Measurements from ENCODE around the gene CPOX. TPM values are rescaled to one million over a fixed set of nuclear protein-coding genes. Genes with fewer than 3 reads are reported as not detected.

The CPOX gene
- total and polyA plus RNA-seq, 10 of the 15 experiments (the other 5 are each of a cell fraction or from before 2014, with no cell fraction given): 40.7 to 72.6 (median 64.5) TPM

GRCh38 chr3:98556164-98557130 is 37.0 kb downstream of the CPOX start (continued):
- TF ChIP-seq BCL3 (IDR thresholded peaks at IDR 0.05; ENCODE audit: borderline replicate concordance, insufficient read depth, low read depth, low read length, poor library complexity, severe bottlenecking): peak; percentile 99
- no peak for TF ChIP-seq FOXK2 (IDR thresholded peaks at IDR 0.05)
- no peak for TF ChIP-seq ZSCAN29 (IDR thresholded peaks at IDR 0.05)
- TF ChIP-seq IKZF1 (conservative IDR thresholded peaks at IDR 0.05): peak; percentile 80
- no peak for TF ChIP-seq WRNIP1 (IDR thresholded peaks at IDR 0.05; ENCODE audit: borderline replicate concordance, low read depth, low read length)
- TF ChIP-seq NR2F1 (conservative IDR thresholded peaks at IDR 0.05): peak; percentile 98
- TF ChIP-seq, protein P1, sequence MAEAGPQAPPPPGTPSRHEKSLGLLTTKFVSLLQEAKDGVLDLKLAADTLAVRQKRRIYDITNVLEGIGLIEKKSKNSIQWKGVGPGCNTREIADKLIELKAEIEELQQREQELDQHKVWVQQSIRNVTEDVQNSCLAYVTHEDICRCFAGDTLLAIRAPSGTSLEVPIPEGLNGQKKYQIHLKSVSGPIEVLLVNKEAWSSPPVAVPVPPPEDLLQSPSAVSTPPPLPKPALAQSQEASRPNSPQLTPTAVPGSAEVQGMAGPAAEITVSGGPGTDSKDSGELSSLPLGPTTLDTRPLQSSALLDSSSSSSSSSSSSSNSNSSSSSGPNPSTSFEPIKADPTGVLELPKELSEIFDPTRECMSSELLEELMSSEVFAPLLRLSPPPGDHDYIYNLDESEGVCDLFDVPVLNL (IDR thresholded peaks at IDR 0.05; ENCODE audit: low read depth, low read length): 0 out of 2 replicates have a peak, but pooled peaks have one; percentile 2
- no peak for TF ChIP-seq HDGF (IDR thresholded peaks at IDR 0.05)
- peak; percentile 85 for TF ChIP-seq MEF2B (IDR thresholded peaks at IDR 0.05; ENCODE audit: partially characterized antibody, poor library complexity, severe bottlenecking)
- TF ChIP-seq HCFC1 (IDR thresholded peaks at IDR 0.05; ENCODE audit: low read length): no peak
- peak in 1 of 2 experiments; percentile 90; a peak in 2 of 4 replicates for TF ChIP-seq ETV6 (conservative IDR thresholded peaks at IDR 0.05 in 1 of 2, IDR thresholded peaks at IDR 0.05 in 1 of 2; ENCODE audit: borderline replicate concordance in 1 of 2, low read depth in 1 of 2)
- peak; percentile 93 for TF ChIP-seq KLF5 (IDR thresholded peaks at IDR 0.05; ENCODE audit: partially characterized antibody)
- TF ChIP-seq POU2F2 (IDR thresholded peaks at IDR 0.05; ENCODE audit: borderline replicate concordance, low read depth, low read length): peak; percentile 98
- peak; percentile 68 for TF ChIP-seq ZNF384 (IDR thresholded peaks at IDR 0.05; ENCODE audit: borderline replicate concordance, low read depth, low read length)
- peak; percentile 61 for TF ChIP-seq E2F8 (IDR thresholded peaks at IDR 0.05; ENCODE audit: low read depth, partially characterized antibody)
- peak; percentile 100 for TF ChIP-seq FOXM1 (IDR thresholded peaks at IDR 0.05; ENCODE audit: low read depth, low read length)
- TF ChIP-seq STAT3 (IDR thresholded peaks at IDR 0.05; ENCODE audit: low read depth, low read length): peak; percentile 77
- no peak for TF ChIP-seq NFYB (IDR thresholded peaks at IDR 0.05; ENCODE audit: insufficient read depth, low read depth, low read length)
- TF ChIP-seq PAX5 (IDR thresholded peaks at IDR 0.05; ENCODE audit: borderline replicate concordance, low read depth, low read length): peak; percentile 98
- TF ChIP-seq HDAC2 (IDR thresholded peaks at IDR 0.05): no peak
- no peak for TF ChIP-seq ZNF274 (IDR thresholded peaks at IDR 0.05; ENCODE audit: insufficient read depth, insufficient read length)
- TF ChIP-seq YY1 (IDR thresholded peaks at IDR 0.05; ENCODE audit: low read depth, low read length): peak; percentile 94
- TF ChIP-seq CHD2 (IDR thresholded peaks at IDR 0.05; ENCODE audit: borderline replicate concordance, low read depth, low read length): peak; percentile 93
- peak; percentile 97 for TF ChIP-seq ZBED1 (IDR thresholded peaks at IDR 0.05; ENCODE audit: borderline replicate concordance)
- TF ChIP-seq ESRRA (IDR thresholded peaks at IDR 0.05; ENCODE audit: low read length): 0 out of 2 replicates have a peak, but pooled peaks have one; percentile 6
- TF ChIP-seq MTA2 (IDR thresholded peaks at IDR 0.05; ENCODE audit: low read depth): peak; percentile 97

Measured in GM12878 (cell line).